Gastrocnemius medialis (tissue), 4 donors: ENCODE data around the gene NIPAL1.

ENCODE experiments used
- POLR2A ChIP-seq, 2 donors: fragments of 450-650 bp; IDR thresholded peaks; one replicate each; pipeline ENCODE4 v1.6.1; 2017; ENCODE audit warnings: antibody characterized with exemption in 2 of 2, mild to moderate bottlenecking in 2 of 2, moderate library complexity in 2 of 2
- TF ChIP-seq, protein P1 (sequence below), 5 experiments: fragments of 450-650 bp in 3 of 5; fragments of 200-600 bp in 2 of 5; sonication (generic) in 2 of 5; IDR thresholded peaks in 4 of 5; conservative IDR thresholded peaks in 1 of 5; 1 replicate in 4 of 5; 2 replicates in 1 of 5; pipeline ENCODE4 v1.5.1; 2016 to 2019; ENCODE audit warnings: antibody characterized with exemption in 5 of 5, mild to moderate bottlenecking in 3 of 5, moderate library complexity in 3 of 5

DNA sequence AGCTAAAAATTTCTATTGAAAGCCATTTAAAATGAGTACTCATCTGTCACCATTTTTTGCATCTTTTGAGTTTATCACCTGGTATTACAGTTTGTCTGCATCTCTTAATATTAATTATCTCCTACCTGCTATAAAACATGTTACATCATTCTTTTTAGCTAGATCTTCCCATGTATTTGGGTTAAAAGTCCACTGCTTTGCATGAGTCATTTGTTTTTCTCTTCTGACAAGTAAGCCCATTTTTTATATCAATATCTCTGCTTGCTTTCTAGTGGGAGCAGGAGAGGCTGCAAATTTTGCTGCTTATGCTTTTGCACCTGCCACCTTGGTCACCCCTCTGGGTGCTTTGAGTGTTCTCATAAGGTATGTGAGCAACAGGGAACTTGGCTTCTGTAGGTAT is 16.1 kb downstream of the NIPAL1 start:
- TF ChIP-seq, protein P1, sequence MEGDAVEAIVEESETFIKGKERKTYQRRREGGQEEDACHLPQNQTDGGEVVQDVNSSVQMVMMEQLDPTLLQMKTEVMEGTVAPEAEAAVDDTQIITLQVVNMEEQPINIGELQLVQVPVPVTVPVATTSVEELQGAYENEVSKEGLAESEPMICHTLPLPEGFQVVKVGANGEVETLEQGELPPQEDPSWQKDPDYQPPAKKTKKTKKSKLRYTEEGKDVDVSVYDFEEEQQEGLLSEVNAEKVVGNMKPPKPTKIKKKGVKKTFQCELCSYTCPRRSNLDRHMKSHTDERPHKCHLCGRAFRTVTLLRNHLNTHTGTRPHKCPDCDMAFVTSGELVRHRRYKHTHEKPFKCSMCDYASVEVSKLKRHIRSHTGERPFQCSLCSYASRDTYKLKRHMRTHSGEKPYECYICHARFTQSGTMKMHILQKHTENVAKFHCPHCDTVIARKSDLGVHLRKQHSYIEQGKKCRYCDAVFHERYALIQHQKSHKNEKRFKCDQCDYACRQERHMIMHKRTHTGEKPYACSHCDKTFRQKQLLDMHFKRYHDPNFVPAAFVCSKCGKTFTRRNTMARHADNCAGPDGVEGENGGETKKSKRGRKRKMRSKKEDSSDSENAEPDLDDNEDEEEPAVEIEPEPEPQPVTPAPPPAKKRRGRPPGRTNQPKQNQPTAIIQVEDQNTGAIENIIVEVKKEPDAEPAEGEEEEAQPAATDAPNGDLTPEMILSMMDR (IDR thresholded peaks at IDR 0.05 in 4 of 5, conservative IDR thresholded peaks at IDR 0.05 in 1 of 5): no peak
- TF ChIP-seq POLR2A (IDR thresholded peaks at IDR 0.05): no peak
